K562 (cell line): ENCODE measurements around the gene CTXN1. TPM values are rescaled to one million over a fixed set of nuclear protein-coding genes. Genes with fewer than 3 reads are reported as not detected.

Source experiments
- ATAC-seq: fragments of 200-7000 bp; cut with Tn5 transposase; 3 replicates; pipeline ENCODE4 v1.9.1; 2020; ENCODE audit warnings: moderate library complexity
- BruUV-seq: library from RNA; stranded (reverse); fragments of 400-500 nt; replicated peaks from 2 replicates; lab custom pipeline; 2021; lab: Mats Ljungman, UMichigan
- CTCF ChIA-PET: fragments of 300-600 bp; formaldehyde crosslinking; extraction: SDS; loops from one replicate; lab custom pipeline; 2021; ENCODE audit warnings: low intra/inter-chr PET ratio; lab: Yijun Ruan, JAX
- POLR2A ChIA-PET: fragments of 300-600, 350-650 bp; sonication (Branson Sonifier 250); formaldehyde crosslinking; extraction: SDS; loops from one replicate; lab custom pipeline; 2021; ENCODE audit warnings: antibody characterized with exemption, inconsistent platforms; lab: Yijun Ruan, JAX
- DNase-seq, 4 experiments: peaks; one replicate each; pipeline versions ENCODE4 v3.0.0 to v3.0.0-alpha.2; 2011 to 2018; ENCODE audit warnings: low spot score in 3 of 4, mixed read lengths in 3 of 4; ENCODE audit errors: extremely low read depth in 1 of 4
- FAIRE-seq: peaks from 2 replicates; lab custom pipeline; 2011; peaks lifted over from hg19 to GRCh38; lab: Jason Lieb, UNC
- H2AFZ ChIP-seq: 2 replicates; pipeline ENCODE4 v1.6.0; 2011; ENCODE audit warnings: low read depth, low read length, control low read depth, inconsistent platforms
- H3K27ac ChIP-seq: fragments of 200-600 bp; 3 replicates; pipeline ENCODE4 v1.8.0; 2011; ENCODE audit warnings: low read depth, mild to moderate bottlenecking, control low read depth, inconsistent platforms, low read length, moderate library complexity, mixed read lengths; ENCODE audit errors: extremely low read depth
- H3K27me3 ChIP-seq, 2 experiments: fragments of 300-600 bp in 1 of 2; 2 replicates in 1 of 2; 3 replicates in 1 of 2; pipeline versions ENCODE4 v1.6.0 to v1.8.0; 2011; ENCODE audit warnings: inconsistent platforms in 2 of 2, low read length in 2 of 2, mild to moderate bottlenecking in 1 of 2, mixed read lengths in 1 of 2, moderate library complexity in 1 of 2; ENCODE audit not compliant: control insufficient read depth in 2 of 2, insufficient read depth in 2 of 2
- H3K36me3 ChIP-seq: fragments of 300-600 bp; 3 replicates; pipeline ENCODE4 v1.8.0; 2011; ENCODE audit warnings: mild to moderate bottlenecking, low read length, inconsistent platforms; ENCODE audit not compliant: control insufficient read depth, insufficient read depth
- H3K4me1 ChIP-seq, 2 experiments: fragments of 200-600 bp in 1 of 2; replicated peaks in 1 of 2; 2 replicates in 1 of 2; 3 replicates in 1 of 2; pipeline versions ENCODE4 v1.5.1 to v1.8.0; 2011; ENCODE audit warnings: inconsistent platforms in 2 of 2, low read length in 2 of 2, mild to moderate bottlenecking in 1 of 2, mixed read lengths in 1 of 2, moderate library complexity in 1 of 2; ENCODE audit not compliant: control insufficient read depth in 2 of 2, insufficient read depth in 2 of 2
- H3K4me2 ChIP-seq: 2 replicates; pipeline ENCODE4 v1.6.1; 2011; ENCODE audit warnings: low read length, control low read depth, inconsistent platforms, mixed read lengths; ENCODE audit not compliant: insufficient read depth
- H3K4me3 ChIP-seq: fragments of 200-600 bp; sonication (generic), shearing (Covaris generic); 2 replicates; pipeline ENCODE4 v1.5.1; 2016; ENCODE audit warnings: control low read depth, inconsistent platforms
- H3K79me2 ChIP-seq: fragments of 200-600 bp; 3 replicates; pipeline ENCODE4 v1.8.0; 2011; ENCODE audit warnings: low read length, inconsistent platforms; ENCODE audit not compliant: control insufficient read depth, insufficient read depth
- H3K9ac ChIP-seq, 2 experiments: 2 replicates each; pipeline versions ENCODE4 v1.6.0 to v1.6.1; 2011; ENCODE audit warnings: low read depth in 2 of 2, low read length in 2 of 2, control low read depth in 1 of 2, inconsistent platforms in 1 of 2, mild to moderate bottlenecking in 1 of 2, mixed read lengths in 1 of 2; ENCODE audit not compliant: insufficient read depth in 1 of 2
- H3K9me1 ChIP-seq: one replicate; pipeline ENCODE4 v1.6.0; 2011; ENCODE audit warnings: inconsistent platforms, mild to moderate bottlenecking, low read length, moderate library complexity; ENCODE audit not compliant: control insufficient read depth, insufficient read depth
- H3K9me3 ChIP-seq: replicated peaks from 2 replicates; pipeline ENCODE4 v1.5.1; 2011; ENCODE audit warnings: low read depth, low read length, inconsistent platforms; ENCODE audit not compliant: control insufficient read depth, insufficient read depth
- H4K20me1 ChIP-seq: replicated peaks from 2 replicates; pipeline ENCODE4 v1.6.1; 2011; ENCODE audit warnings: low read length, inconsistent platforms, mixed read lengths; ENCODE audit not compliant: control insufficient read depth, insufficient read depth
- ATF1 ChIP-seq, 2 experiments: fragments of 450-650 bp in 1 of 2; IDR thresholded peaks; 2 replicates each; pipeline ENCODE4 v1.6.1; 2016; ENCODE audit warnings: missing compliant biosample characterization in 1 of 2, missing genetic modification characterization in 1 of 2
- CTCF ChIP-seq, 3 experiments: IDR thresholded peaks in 2 of 3; conservative IDR thresholded peaks in 1 of 3; 2 replicates each; pipeline ENCODE4 v1.5.1; 2011 to 2012; ENCODE audit warnings: low read length in 3 of 3, mild to moderate bottlenecking in 3 of 3, control low read depth in 2 of 3, improper control_type of control experiment in 1 of 3, inconsistent platforms in 1 of 3, low read depth in 1 of 3, mixed read lengths in 1 of 3, moderate library complexity in 1 of 3; ENCODE audit not compliant: insufficient read depth in 2 of 3
- DACH1 ChIP-seq: fragments of 450-650 bp; IDR thresholded peaks from 2 replicates; pipeline ENCODE4 v1.6.1; 2018; ENCODE audit not compliant: partially characterized antibody
- FIP1L1 ChIP-seq: fragments of 200-400 bp; formaldehyde crosslinking; IDR thresholded peaks from 2 replicates; pipeline ENCODE4 v1.6.1; 2018; ENCODE audit warnings: mild to moderate bottlenecking, low read depth, low read length; ENCODE audit not compliant: poor library complexity, severe bottlenecking
- POLR2AphosphoS5 ChIP-seq: IDR thresholded peaks from 2 replicates; pipeline ENCODE4 v1.6.1; 2011; ENCODE audit warnings: mild to moderate bottlenecking, low read depth, low read length, moderate library complexity; ENCODE audit not compliant: control insufficient read depth, insufficient read depth
- RBFOX2 ChIP-seq: fragments of 200-400 bp; formaldehyde crosslinking; IDR thresholded peaks from 2 replicates; pipeline ENCODE4 v1.6.1; 2017; ENCODE audit warnings: low read depth, mild to moderate bottlenecking, low read length, moderate library complexity
- SMARCB1 ChIP-seq: IDR thresholded peaks from 2 replicates; pipeline ENCODE4 v1.6.1; 2011; ENCODE audit warnings: improper control_type of control experiment, low read depth; ENCODE audit not compliant: insufficient read length
- TAL1 ChIP-seq: fragments of 450-650 bp; IDR thresholded peaks from 2 replicates; pipeline ENCODE4 v1.6.1; 2016; ENCODE audit warnings: mild to moderate bottlenecking
- TARDBP ChIP-seq: fragments of 450-650 bp; IDR thresholded peaks from 2 replicates; pipeline ENCODE4 v1.6.1; 2016
- WGBS: fragments of 100-300 bp; shearing (Covaris generic); methylation state at CpG from one replicate; pipeline ENCODE4 v1.1.6; 2016; ENCODE audit warnings: low coverage, mixed read lengths; ENCODE audit not compliant: insufficient coverage; ENCODE audit errors: missing lambda C conversion rate; 5-methylcytosine and 5-hydroxymethylcytosine counted together
- in situ Hi-C: fragments of 300-500 bp; cut with MboI; formaldehyde crosslinking; loops from 4 replicates; pipeline ENCODE4 v1.15.0; 2018; ENCODE audit warnings: inconsistent platforms, mixed read lengths
- intact Hi-C: fragments of 100-400 bp; cut with micrococcal nuclease; formaldehyde crosslinking; loops from 2 replicates; pipeline ENCODE4 v1.14.2; 2022
- polyA plus RNA-seq, 8 experiments: library from polyadenylated mRNA; depleted of rRNA in 4 of 8; stranded (reverse) in 5 of 8; unstranded in 3 of 8; fragments of >200 nt; fragmentation: Nextera tagmentation in 2 of 8; fragmentation: Illumina TruSeq in 1 of 8; extraction: Ambion mirVana in 2 of 8; extraction: Trizol in 1 of 8; gene quantifications; 2 replicates each; pipeline versions ENCODE4 v1.2.1 to v1.2.3, GENCODE V29; 2011 to 2014; ENCODE audit warnings: inconsistent platforms in 1 of 8, missing spikeins in 1 of 8
- total RNA-seq, 7 experiments: library from RNA; depleted of rRNA in 6 of 7; stranded (reverse); fragments of >200 nt in 6 of 7; fragmentation: Illumina TruSeq in 2 of 7; extraction: Trizol in 2 of 7; gene quantifications; 2 replicates each; pipeline versions ENCODE4 v1.2.1 to v1.2.3, GENCODE V29; 2011 to 2021; ENCODE audit warnings: low replicate concordance in 1 of 7

The CTXN1 gene
- total and polyA plus RNA-seq, 9 of the 15 experiments (the other 6 are each of a cell fraction or from before 2014, with no cell fraction given) = 0.15 to 37.4 (median 1.8) TPM; not detected in 2

- 97% methylated on average over 13 of the region's 21 CpGs for WGBS
- Histone ChIP-seq H4K20me1 (no peaks in the 10 kb centered on the region; the same call in 1 of the 2 replicates), H3K36me3 (peaks cover 95% of the 10 kb centered on the region), H3K27ac (no peak overlapping the region), H3K4me2 (no peak overlapping the region), H3K4me3 (no peak overlapping the region), H3K27me3 (no peaks in the 10 kb centered on the region), H3K9ac (no peak overlapping the region; a peak in 1 of 4 replicates), H3K9me3 (no peaks in the 10 kb centered on the region), H3K79me2 (peaks cover 17% of the 10 kb centered on the region), H3K4me1 (peaks cover 0 to 35% of the 10 kb centered on the region in 2 experiments; a peak in 3 of 5 replicates), H2AFZ (no peak overlapping the region), H3K9me1 (no peaks in the 10 kb centered on the region)
- in situ Hi-C loops = no loop called here
- CTCF ChIA-PET = no interaction called here
- no TSS peak for BruUV-seq
- TF ChIP-seq RBFOX2 (peak; percentile 43), TARDBP (no peak), ATF1 (CRISPR knock-in tag; IDR thresholded peaks at IDR 0.05) (no peak), ATF1 (tag; IDR thresholded peaks at IDR 0.05) (no peak)
- DNase-seq = no peak
- POLR2A ChIA-PET = interaction anchor here (1.2 to 1.3 kb wide), 2 partner anchors 8 to 9 kb away, joined by 5 read pairs; partner anchors contain the start of gene TIMM44
- FAIRE-seq = no peak
- ATAC-seq = no peak
- intact Hi-C loops = no loop called here
Measured at GRCh38 chr19:7934766-7935165, 8.8 kb upstream of the CTXN1 start.

GRCh38 chr19:7933828-7934725 is 8.1 kb upstream of the CTXN1 start:
- Histone ChIP-seq H3K27ac (no peak overlapping the region), H3K4me2 (no peak overlapping the region), H2AFZ (no peak overlapping the region), H3K36me3 (peaks cover 91% of the 10 kb centered on the region), H3K4me1 (peaks cover 0 to 42% of the 10 kb centered on the region in 2 experiments; a peak in 3 of 5 replicates), H3K9ac (no peak overlapping the region; a peak in 1 of 4 replicates), H3K27me3 (no peaks in the 10 kb centered on the region), H3K4me3 (no peak overlapping the region), H3K9me3 (no peaks in the 10 kb centered on the region), H3K79me2 (peaks cover 13% of the 10 kb centered on the region), H4K20me1 (peaks cover 4% of the 10 kb centered on the region), H3K9me1 (no peaks in the 10 kb centered on the region)
- in situ Hi-C loops (no loop called here), intact Hi-C loops (no loop called here)
- no TSS peak for BruUV-seq
- ATAC-seq = no peak
- DNase-seq = no peak
- TF ChIP-seq FIP1L1 (peak; percentile 47), POLR2AphosphoS5 (peak; percentile 9; the same call in 1 of the 2 replicates), SMARCB1 (no peak), TAL1 (no peak), RBFOX2 (peak; percentile 53), CTCF (IDR thresholded peaks at IDR 0.05 in 2 of 3, conservative IDR thresholded peaks at IDR 0.05 in 1 of 3; ENCODE audit: insufficient read depth in 2 of 3, low read depth in 1 of 3, low read length in 3 of 3) (0 out of 6 replicates have a peak, but pooled peaks of 1 of the 3 experiments have one; percentile 9), DACH1 (no peak)
- 97% methylated on average over 26 of the region's 55 CpGs for WGBS
- no peak for FAIRE-seq
- ChIA-PET CTCF (no interaction called here), POLR2A (interaction anchor here (1.2 kb wide), 1 partner anchor 10 kb away, joined by 5 read pairs; the partner anchor contains the start of gene TIMM44)
